HG02870 (cell line): ENCODE data around the gene SDHAF1.
"Not testable (repeated sequence)": the region's sequence is repeated elsewhere in the genome, so short reads cannot be mapped to it uniquely, and the experiment has no call there.

Experiments used
- ATAC-seq: cut with Tn5 transposase; IDR thresholded peaks from one replicate; pipeline ENCODE4 v1.9.1; 2021; ENCODE audit warnings: mild to moderate bottlenecking, moderate library complexity; ENCODE audit not compliant: unreplicated experiment

Gene SDHAF1

DNA sequence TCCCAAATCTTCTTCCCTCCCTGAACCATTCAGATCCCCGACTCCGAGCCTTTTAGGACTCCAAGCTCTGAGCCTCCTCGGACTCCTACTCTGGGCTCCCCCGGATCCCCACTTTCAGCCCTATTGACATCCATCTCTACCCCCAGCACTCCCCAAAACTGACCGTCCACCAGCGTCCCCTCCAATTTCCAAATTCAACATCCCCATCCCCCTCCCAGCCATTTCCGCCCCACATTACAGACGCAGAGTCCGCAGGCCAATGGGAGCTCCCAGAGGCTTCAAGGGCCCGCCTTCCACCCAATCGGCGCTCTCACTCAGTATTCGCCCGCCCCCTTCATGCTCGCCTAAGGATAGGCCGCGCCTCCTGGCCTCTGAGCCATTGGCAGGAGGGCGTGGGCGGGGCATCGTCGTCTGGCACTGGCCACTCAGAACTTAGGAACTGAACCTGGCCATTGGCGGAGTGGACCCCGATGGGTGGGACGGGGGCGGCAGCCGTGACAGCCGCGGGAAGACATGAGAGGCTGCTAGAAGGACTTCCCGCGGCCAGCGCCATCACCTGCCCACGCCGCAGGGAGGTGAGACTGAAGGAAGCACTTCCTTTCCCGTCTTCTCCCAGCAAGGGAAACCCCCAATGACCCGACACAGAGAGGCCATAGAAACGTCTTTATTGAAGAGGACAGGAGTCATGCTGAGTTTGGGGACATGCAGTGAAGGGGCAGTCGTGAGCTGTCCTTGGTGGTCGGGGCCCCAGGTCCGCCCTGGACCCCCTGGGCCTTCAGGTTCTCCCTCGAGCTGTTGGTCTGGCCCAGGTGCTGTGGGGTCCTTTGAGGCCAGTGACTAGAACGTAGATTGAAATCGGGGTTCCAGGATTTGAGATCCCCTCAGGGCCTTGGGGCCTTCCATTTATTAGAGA, 19.3 kb downstream of the SDHAF1 start, which contains the start of gene ALKBH6:
Gene ALKBH6, minus strand, starts transcription at position 202 of the 913 bp plus-strand sequence. CDS start 816 bp downstream, outside the sequence.
- ATAC-seq: peak; percentile 98

DNA sequence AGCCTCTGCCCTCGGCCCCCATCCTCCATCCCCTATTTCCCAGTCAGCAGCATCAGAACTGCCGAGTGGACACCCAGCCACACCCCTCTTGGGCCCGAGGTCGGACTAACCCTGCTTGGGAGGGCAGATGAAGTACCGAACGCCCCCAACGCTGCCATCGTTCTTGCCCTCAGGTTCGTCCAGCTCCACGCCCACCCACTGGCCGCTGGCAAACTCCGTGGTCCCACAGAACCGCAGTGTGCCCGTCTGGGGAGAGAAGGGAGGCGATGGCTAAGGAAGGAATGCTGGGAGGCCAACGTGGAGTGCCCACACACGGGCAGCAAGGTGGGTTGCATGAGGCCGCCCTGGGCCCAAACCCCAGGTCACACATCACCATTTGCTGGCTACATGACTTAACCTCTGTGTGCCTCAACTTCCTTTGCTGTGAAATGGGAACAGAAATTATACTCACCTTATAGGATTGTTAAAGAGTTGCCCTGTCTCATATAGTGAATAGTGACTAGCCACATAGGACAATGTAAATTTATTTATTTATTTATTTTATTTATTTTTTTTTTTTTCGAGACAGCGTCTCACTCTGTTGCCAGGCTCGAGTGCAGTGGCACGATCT, 24.2 kb downstream of the SDHAF1 start:
- ATAC-seq: no peak

- ATAC-seq: no peak
These were observed 28.4 kb downstream of the SDHAF1 start for GRCh38 chr19:36023432-36023831.

- ATAC-seq: no peak
These were observed 30.6 kb downstream of the SDHAF1 start for GRCh38 chr19:36025541-36025940.

DNA sequence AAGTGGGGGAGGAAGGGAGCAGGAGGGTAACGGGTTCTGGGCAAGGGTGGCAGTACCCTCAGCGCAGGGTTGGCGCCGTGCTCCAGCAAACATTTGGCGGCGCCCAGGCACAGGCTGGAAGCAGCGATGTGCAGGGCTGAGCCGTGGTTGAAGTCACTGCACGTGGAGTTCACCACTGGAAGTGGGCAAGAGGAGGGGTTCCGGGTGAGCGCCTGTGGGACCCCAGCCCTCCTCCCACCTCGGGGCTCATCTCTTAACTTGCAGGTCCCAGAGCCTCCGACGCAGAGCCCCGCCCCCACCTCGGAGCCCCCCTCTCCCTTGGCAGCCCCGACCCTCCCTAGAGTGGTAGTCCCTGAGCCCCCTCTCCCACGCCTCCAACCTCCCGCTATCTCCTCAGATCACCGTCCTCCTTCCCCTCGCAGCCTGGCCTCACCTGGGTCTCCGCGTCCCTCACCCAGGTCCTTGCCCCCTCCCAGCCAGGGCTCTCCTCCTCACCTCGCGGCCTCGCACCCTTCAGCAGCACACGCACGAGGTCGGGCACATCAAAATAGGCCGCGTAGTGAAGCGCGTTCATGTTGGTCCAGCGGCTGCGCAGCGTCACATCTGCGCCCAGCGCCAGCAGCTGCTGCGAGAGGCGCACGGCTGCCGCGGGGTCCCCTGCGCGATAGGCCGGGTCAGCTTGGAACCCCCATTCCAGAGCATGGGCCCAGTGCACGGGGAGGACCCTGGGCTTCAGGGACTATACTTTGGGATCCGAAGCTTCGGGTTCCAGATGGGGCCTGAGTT, 31.3 kb downstream of the SDHAF1 start:
- no peak for ATAC-seq

- ATAC-seq: no peak
These were observed 32.7 kb downstream of the SDHAF1 start for GRCh38 chr19:36027696-36028095.

GRCh38 chr19:36028313-36029041, 33.5 kb downstream of the SDHAF1 start:
- ATAC-seq: no peak

DNA sequence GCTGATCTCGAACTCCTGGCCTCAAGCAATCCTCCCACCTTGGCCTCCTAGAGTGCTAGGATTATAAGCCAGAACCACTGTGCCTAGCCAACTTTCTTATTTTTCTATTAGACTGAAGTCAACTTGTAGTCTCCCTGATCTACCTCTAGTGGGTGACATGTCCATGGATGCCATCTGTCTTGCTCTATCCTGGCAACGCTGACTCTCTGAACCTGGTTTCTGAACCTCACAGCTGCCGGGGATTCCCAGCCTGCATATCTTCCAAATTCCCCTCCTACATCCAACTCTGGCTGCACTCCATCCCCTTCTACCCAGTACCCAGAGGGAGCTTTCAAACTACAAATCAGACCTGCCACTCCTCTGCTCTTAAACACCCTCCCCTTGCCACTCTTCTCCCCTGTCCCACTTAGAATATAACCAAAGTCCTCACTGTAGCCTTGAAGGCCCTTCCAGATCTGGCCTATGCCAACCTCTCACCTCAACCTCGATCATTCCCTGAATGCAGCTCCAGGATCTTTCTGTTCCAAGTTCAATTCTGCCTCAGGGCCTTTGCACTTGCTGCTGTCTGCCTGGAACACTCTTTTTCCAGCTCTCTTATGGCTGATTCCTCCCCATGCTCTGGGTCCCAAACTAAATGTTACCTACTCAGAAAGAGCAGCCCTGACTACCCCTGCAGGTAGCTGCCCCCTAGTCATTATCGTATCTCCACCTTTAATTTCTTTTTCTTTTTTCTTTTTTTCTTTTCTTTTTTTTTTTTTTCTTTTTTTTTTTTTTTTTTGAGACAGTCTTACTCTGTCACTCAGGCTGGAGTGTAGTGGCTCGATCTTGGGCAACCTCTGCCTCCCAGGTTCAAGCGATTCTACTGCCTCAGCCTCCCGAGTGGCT, 35.5 kb downstream of the SDHAF1 start:
- ATAC-seq: no peak

GRCh38 chr19:36031308-36031707, 36.3 kb downstream of the SDHAF1 start:
- no peak for ATAC-seq

DNA sequence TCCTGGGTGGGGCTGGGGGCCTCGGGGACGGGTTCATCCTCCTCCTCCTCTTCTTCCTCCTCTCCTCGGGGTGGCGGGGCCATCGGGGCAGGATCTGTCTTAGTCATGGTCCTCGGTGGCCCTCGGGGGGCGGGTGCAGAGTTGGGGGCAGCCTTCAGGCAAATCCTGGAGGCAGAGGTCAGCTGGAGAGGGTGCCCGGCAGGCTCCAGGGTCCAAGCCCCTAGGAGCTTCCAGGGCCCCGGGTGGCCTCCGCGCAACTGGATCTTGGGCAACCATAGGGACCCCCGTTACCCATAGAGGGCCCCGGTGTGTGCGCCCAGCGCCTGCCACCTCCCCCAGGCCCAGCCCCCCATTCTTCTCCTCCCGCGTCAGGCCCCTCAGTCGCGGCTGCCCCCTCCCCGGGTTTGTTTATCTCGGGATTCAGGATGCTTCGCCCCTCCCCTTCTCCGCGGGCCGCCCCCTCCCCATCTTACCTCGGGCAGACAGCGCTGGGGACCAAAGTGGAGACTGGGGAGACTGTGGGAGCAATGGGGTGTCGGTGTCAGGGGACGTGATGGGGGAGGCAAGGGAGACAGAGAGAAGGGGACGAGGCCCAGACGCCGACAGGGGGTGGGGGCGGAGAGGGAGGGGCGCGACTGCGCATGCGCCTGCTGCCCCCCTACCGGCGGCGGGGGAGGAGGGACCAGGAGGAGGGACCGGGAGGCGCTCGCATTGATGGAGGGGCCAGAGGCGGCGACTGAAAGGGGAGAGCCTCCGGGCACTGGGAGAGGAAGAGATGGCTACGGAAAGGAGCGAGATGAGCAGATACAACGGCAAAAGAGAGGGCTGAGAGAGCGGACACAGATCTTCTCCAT, 37.5 kb downstream of the SDHAF1 start, which contains the start of gene CLIP3:
Gene CLIP3, minus strand, starts transcription at position 623 of the 854 bp plus-strand sequence. Its CDS starts 516 bp downstream, at position 107.
- ATAC-seq: no peak

DNA sequence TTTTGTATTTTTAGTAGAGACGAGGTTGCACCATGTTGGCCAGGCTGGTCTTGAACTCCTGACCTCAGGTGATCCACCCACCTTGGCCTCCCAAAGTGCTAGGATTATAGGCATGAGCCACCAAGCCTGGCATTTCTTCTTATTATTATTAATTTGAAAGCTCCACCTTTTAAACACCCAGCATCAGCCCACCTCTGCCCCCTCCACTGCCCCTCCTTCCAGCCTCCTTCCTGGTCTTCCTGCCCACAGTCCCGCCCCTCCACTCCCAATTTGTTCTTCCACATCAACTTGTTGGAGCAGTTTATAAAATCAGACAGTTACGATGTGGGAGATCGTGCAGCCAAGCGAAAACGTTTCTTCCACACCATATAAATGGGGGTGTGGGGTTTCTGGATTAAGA, 45.5 kb downstream of the SDHAF1 start:
- ATAC-seq: no peak

DNA sequence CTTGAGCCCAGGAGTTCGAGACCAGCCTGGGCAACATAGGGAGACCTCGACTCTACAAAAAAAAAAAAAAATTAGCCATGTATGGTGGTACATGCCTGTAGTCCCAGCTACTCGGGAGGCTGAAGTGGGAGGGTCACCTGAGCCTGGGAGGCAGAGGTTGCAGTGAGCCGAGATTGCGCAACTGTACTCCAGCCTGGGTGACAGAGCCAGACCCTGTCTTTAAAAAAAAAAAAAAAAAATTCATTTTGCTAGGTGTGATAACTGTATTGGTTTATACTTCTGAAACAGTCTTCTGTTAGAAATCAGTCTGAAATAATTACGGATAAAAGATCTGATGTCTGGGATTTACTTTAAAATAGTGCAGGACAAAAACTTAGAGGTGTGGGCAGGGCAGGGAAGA, 46.1 kb downstream of the SDHAF1 start:
- not testable (repeated sequence) for ATAC-seq

DNA sequence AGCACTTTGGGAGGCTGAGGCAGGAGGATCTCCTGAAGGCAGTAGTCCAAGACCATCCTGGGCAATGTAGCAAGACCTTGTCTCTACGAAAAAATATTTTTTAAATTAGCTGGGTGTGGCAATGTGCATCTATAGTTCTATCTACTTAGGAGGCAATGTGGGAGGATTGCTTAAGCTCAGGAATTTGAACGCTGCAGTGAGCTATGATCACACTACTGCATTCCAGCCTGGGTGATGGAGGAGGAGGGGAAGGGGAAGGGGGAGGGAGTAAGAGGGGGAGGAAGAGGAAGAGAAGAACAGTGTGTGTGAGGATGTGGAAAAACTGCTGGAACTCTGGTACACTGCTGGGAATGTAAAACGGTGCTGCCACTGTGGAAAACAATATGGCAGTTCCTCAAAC, 46.8 kb downstream of the SDHAF1 start:
- no peak for ATAC-seq

- no peak for ATAC-seq
These were observed 49.0 kb downstream of the SDHAF1 start for GRCh38 chr19:36043952-36044351.
